ENCODE measurements around the gene ZNF615. TPM values are rescaled to one million over a fixed set of nuclear protein-coding genes. Genes with fewer than 3 reads are reported as not detected.
"Not testable (repeated sequence)": the region's sequence is repeated elsewhere in the genome, so short reads cannot be mapped to it uniquely, and the experiment has no call there.

ZNF615 gene
- polyA plus RNA-seq, 4 donors = 1.9 to 8.6 (median 2.8) TPM

DNA sequence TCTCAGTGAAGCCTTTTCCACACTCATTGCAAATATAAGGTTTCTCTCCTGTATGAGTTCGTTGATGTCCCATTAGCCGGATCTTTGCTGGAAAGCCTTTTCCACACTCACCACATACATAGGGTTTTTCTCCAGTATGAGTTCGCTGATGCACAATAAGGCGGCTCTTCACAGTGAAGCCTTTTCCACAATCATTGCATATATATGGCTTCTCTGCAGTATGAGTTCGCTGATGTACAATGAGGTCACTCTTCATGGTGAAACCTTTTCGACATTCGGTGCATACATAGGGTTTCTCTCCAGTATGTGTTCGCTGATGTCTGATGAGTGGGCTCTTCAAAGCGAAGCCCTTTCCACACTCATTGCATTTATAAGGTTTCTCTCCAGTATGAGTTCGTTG is 14.6 kb downstream of the ZNF615 start:
- Histone ChIP-seq H3K36me3 (ENCODE audit: control insufficient read depth in 3 of 3, insufficient read depth in 2 of 3, low read depth in 1 of 3, low read length in 3 of 3) (peaks cover 4 to 23% (median 12%) of the 10 kb centered on the region in 3 donors), H3K4me3 (ENCODE audit: low read depth in 1 of 3, low read length in 3 of 3) (no peak overlapping the region), H3K9me3 (ENCODE audit: control insufficient read depth in 2 of 2, insufficient read depth in 1 of 2, low read depth in 1 of 2, low read length in 1 of 2) (peaks cover 6 to 65% of the 10 kb centered on the region in 2 donors)

DNA sequence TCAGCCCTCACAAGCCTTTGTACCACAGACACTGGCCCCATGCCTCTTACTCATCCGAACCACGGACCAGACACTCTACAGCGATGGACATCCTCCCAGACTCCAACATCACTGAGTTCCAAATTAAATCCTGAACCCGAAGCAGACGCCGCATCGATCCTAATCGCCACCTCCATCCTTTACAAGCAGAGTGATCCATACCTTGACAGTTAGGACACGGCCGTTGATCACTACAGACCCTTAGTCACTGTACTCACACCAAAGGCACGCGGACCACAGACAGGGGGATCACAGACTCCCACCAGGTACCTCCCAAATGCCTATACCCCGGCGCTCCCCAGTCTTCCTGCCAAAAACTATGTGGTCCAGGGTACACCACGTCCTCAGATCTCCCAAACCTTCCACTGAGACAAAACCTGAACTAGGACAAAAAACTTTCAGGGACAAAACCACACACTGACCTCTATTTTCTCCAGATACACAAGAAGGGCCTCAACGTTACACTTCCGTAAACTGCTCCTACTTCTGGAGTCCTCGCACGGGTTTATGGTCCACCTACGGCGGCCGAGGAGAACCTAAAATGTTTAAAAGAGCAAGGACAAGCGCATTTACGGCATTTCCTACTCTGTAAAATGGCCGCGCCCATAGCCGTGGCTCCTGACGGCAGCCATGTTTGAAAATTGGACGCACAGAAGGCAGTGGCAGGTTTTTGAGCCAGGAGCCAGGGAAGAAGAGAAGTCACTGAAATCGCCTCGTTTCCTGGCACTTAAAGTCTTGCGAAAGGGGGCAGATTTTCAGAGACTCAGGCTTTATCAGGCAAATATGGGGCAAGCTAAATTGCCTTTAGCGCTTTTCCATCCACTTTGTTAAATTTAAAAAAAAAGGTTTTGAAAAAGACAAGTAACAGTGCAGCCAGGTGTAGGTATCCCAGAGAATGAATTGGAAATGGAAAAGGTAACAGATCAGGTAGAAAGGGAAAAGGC is 21.4 kb downstream of the ZNF615 start, which contains the start of gene ZNF350:
Gene ZNF350 (minus strand): TSS at position 532 of the 983 bp plus-strand sequence. CDS start 12,480 bp downstream, outside the sequence.
- Histone ChIP-seq H3K27ac (ENCODE audit: low read depth in 1 of 3, low read length in 2 of 3) (peak within 1 kb of the TSS; percentile 41 to 83 (median 63)), H3K4me3 (ENCODE audit: low read depth in 1 of 3, low read length in 3 of 3) (peak within 1 kb of the TSS; percentile 74 to 92 (median 89)), H3K27me3 (ENCODE audit: control insufficient read depth in 3 of 3, insufficient read depth in 3 of 3, low read length in 3 of 3) (no peaks in the 10 kb centered on the region), H3K4me1 (ENCODE audit: control insufficient read depth in 3 of 3, insufficient read depth in 2 of 3, low read depth in 1 of 3, low read length in 2 of 3) (no peaks in the 10 kb centered on the region), H3K9me3 (ENCODE audit: control insufficient read depth in 2 of 2, insufficient read depth in 1 of 2, low read depth in 1 of 2, low read length in 1 of 2) (peaks cover 1 to 54% of the 10 kb centered on the region in 2 donors), H3K36me3 (ENCODE audit: control insufficient read depth in 3 of 3, insufficient read depth in 2 of 3, low read depth in 1 of 3, low read length in 3 of 3) (peaks cover 0 to 9% (median 8%) of the 10 kb centered on the region in 3 donors)
- no peak for FAIRE-seq
- peak; percentile 97 for DNase-seq
- 2 to 4% (median 3%) methylated on average over 33 of the region's 33 CpGs for WGBS, 3 donors

More for the DNA sequence above, 14.6 kb downstream of the ZNF615 start:
- Histone ChIP-seq H3K27ac (ENCODE audit: low read depth in 1 of 3, low read length in 2 of 3) (no peak overlapping the region), H3K27me3 (ENCODE audit: control insufficient read depth in 3 of 3, insufficient read depth in 3 of 3, low read length in 3 of 3) (no peaks in the 10 kb centered on the region), H3K4me1 (ENCODE audit: control insufficient read depth in 3 of 3, insufficient read depth in 2 of 3, low read depth in 1 of 3, low read length in 2 of 3) (no peaks in the 10 kb centered on the region)
- no peak for FAIRE-seq
- DNase-seq = no peak
- WGBS, 3 donors = 97 to 98% (median 98%) methylated on average over 10 of the region's 10 CpGs

DNA sequence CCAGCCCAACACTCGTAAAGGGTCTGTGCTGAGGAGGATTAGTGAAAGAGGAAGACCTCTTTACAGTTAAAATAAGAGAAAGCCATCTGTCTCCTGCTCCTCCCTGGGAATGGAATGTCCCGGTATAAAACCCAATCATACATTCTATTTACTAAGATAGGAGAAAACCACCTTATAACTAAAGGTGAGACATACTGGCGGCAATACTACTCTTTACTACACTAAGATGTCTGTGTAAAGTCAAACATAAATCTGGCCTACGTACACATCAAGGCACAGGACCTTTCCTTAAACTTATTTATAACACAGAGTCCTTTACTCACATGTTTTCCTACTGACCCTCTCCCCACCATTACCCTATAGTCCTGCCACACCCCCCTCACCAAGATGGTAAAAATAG is 24.6 kb downstream of the ZNF615 start:
- H3K4me1 ChIP-seq (ENCODE audit: control insufficient read depth in 3 of 3, insufficient read depth in 2 of 3, low read depth in 1 of 3, low read length in 2 of 3) = no peaks in the 10 kb centered on the region
- FAIRE-seq = no peak
- H3K9me3 ChIP-seq (ENCODE audit: control insufficient read depth in 2 of 2, insufficient read depth in 1 of 2, low read depth in 1 of 2, low read length in 1 of 2) = peaks cover 4 to 56% of the 10 kb centered on the region in 2 donors
- 93 to 97% (median 95%) methylated on average over 4 of the region's 4 CpGs for WGBS, 3 donors
- H3K27me3 ChIP-seq (ENCODE audit: control insufficient read depth in 3 of 3, insufficient read depth in 3 of 3, low read length in 3 of 3) = no peaks in the 10 kb centered on the region
- DNase-seq = no peak
- H3K4me3 ChIP-seq (ENCODE audit: low read depth in 1 of 3, low read length in 3 of 3) = no peak overlapping the region
- peaks cover 6 to 16% (median 11%) of the 10 kb centered on the region in 3 donors for H3K36me3 ChIP-seq (ENCODE audit: control insufficient read depth in 3 of 3, insufficient read depth in 2 of 3, low read depth in 1 of 3, low read length in 3 of 3)
- no peak overlapping the region for H3K27ac ChIP-seq (ENCODE audit: low read depth in 1 of 3, low read length in 2 of 3)

DNA sequence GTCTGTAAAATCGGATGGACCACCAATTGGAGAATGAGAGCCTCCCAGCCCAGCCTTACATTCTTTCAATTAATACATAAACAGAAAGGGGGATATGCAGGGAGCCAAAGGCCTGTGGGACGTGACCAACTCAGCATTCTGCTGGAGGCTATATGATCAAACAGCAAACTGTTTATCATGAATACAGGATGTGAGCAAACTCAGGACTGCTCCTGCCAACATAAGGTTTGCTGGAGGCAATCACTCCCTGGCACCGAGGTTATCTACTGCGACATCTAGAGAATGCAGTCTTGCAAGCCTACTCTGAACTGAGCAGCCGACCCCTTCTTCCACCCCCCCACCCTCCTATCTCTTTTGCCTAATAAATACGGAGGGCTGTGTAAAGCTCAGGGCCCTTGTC is 27.1 kb downstream of the ZNF615 start:
- H3K27ac ChIP-seq (ENCODE audit: low read depth in 1 of 3, low read length in 2 of 3); H3K4me3 ChIP-seq (ENCODE audit: low read depth in 1 of 3, low read length in 3 of 3); DNase-seq; H3K4me1 ChIP-seq (ENCODE audit: control insufficient read depth in 3 of 3, insufficient read depth in 2 of 3, low read depth in 1 of 3, low read length in 2 of 3); FAIRE-seq; H3K27me3 ChIP-seq (ENCODE audit: control insufficient read depth in 3 of 3, insufficient read depth in 3 of 3, low read length in 3 of 3): not testable (repeated sequence)
- peaks cover 9 to 64% of the 10 kb centered on the region in 2 donors for H3K9me3 ChIP-seq (ENCODE audit: control insufficient read depth in 2 of 2, insufficient read depth in 1 of 2, low read depth in 1 of 2, low read length in 1 of 2)
- 94 to 98% (median 98%) methylated on average over 6 of the region's 6 CpGs for WGBS, 3 donors
- peaks cover 6 to 21% (median 11%) of the 10 kb centered on the region in 3 donors for H3K36me3 ChIP-seq (ENCODE audit: control insufficient read depth in 3 of 3, insufficient read depth in 2 of 3, low read depth in 1 of 3, low read length in 3 of 3)

GRCh38 chr19:51980116-51980736 is 27.8 kb downstream of the ZNF615 start:
- WGBS, 3 donors = 96 to 97% (median 97%) methylated on average over 6 of the region's 6 CpGs
- Histone ChIP-seq H3K4me3 (ENCODE audit: low read depth in 1 of 3, low read length in 3 of 3) (no peak overlapping the region), H3K27ac (ENCODE audit: low read depth in 1 of 3, low read length in 2 of 3) (no peak overlapping the region), H3K4me1 (ENCODE audit: control insufficient read depth in 3 of 3, insufficient read depth in 2 of 3, low read depth in 1 of 3, low read length in 2 of 3) (no peaks in the 10 kb centered on the region), H3K36me3 (ENCODE audit: control insufficient read depth in 3 of 3, insufficient read depth in 2 of 3, low read depth in 1 of 3, low read length in 3 of 3) (peaks cover 6 to 24% (median 13%) of the 10 kb centered on the region in 3 donors), H3K9me3 (ENCODE audit: control insufficient read depth in 2 of 2, insufficient read depth in 1 of 2, low read depth in 1 of 2, low read length in 1 of 2) (peaks cover 9 to 68% of the 10 kb centered on the region in 2 donors), H3K27me3 (ENCODE audit: control insufficient read depth in 3 of 3, insufficient read depth in 3 of 3, low read length in 3 of 3) (no peaks in the 10 kb centered on the region)
- FAIRE-seq = no peak
- DNase-seq = no peak

DNA sequence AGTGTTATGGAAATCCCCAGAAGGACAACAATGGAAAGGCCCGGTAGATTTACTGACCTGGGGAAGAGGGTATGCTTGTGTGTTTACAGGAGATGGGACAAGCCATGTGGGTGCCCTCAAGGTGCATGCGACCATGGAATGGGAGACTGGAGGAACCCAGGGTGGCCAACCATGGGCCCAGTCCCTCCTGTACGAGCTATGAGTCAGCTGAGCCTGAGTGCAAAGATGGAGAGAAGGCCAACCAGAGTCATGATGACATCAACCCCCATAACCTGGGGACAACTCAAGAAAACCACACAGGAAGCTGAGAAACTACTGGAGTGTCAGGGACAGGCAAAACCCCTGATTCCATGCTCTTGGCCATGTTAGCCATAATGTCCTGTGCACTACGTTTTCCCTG is 29.1 kb downstream of the ZNF615 start:
- no peak for DNase-seq
- peaks cover 7 to 25% (median 20%) of the 10 kb centered on the region in 3 donors for H3K36me3 ChIP-seq (ENCODE audit: control insufficient read depth in 3 of 3, insufficient read depth in 2 of 3, low read depth in 1 of 3, low read length in 3 of 3)
- no peak overlapping the region for H3K4me3 ChIP-seq (ENCODE audit: low read depth in 1 of 3, low read length in 3 of 3)
- H3K27me3 ChIP-seq (ENCODE audit: control insufficient read depth in 3 of 3, insufficient read depth in 3 of 3, low read length in 3 of 3) = no peaks in the 10 kb centered on the region
- no peaks in the 10 kb centered on the region for H3K4me1 ChIP-seq (ENCODE audit: control insufficient read depth in 3 of 3, insufficient read depth in 2 of 3, low read depth in 1 of 3, low read length in 2 of 3)
- 91 to 95% (median 94%) methylated on average over 4 of the region's 4 CpGs for WGBS, 3 donors
- H3K27ac ChIP-seq (ENCODE audit: low read depth in 1 of 3, low read length in 2 of 3) = no peak overlapping the region
- H3K9me3 ChIP-seq (ENCODE audit: control insufficient read depth in 2 of 2, insufficient read depth in 1 of 2, low read depth in 1 of 2, low read length in 1 of 2) = peaks cover 12 to 77% of the 10 kb centered on the region in 2 donors
- no peak for FAIRE-seq

GRCh38 chr19:51977346-51977745 is 30.7 kb downstream of the ZNF615 start:
- Histone ChIP-seq H3K27ac (ENCODE audit: low read depth in 1 of 3, low read length in 2 of 3) (no peak overlapping the region), H3K4me3 (ENCODE audit: low read depth in 1 of 3, low read length in 3 of 3) (no peak overlapping the region), H3K36me3 (ENCODE audit: control insufficient read depth in 3 of 3, insufficient read depth in 2 of 3, low read depth in 1 of 3, low read length in 3 of 3) (peaks cover 17 to 26% (median 24%) of the 10 kb centered on the region in 3 donors), H3K4me1 (ENCODE audit: control insufficient read depth in 3 of 3, insufficient read depth in 2 of 3, low read depth in 1 of 3, low read length in 2 of 3) (no peaks in the 10 kb centered on the region), H3K9me3 (ENCODE audit: control insufficient read depth in 2 of 2, insufficient read depth in 1 of 2, low read depth in 1 of 2, low read length in 1 of 2) (peaks cover 12 to 79% of the 10 kb centered on the region in 2 donors), H3K27me3 (ENCODE audit: control insufficient read depth in 3 of 3, insufficient read depth in 3 of 3, low read length in 3 of 3) (no peaks in the 10 kb centered on the region)
- no peak for FAIRE-seq
- no peak for DNase-seq
- 86 to 90% (median 86%) methylated on average over 7 of the region's 7 CpGs for WGBS, 3 donors

GRCh38 chr19:51976852-51977251 is 31.2 kb downstream of the ZNF615 start:
- DNase-seq (no peak), FAIRE-seq (no peak)
- H3K36me3 ChIP-seq (ENCODE audit: control insufficient read depth in 3 of 3, insufficient read depth in 2 of 3, low read depth in 1 of 3, low read length in 3 of 3) = peaks cover 17 to 30% (median 26%) of the 10 kb centered on the region in 3 donors
- H3K27ac ChIP-seq (ENCODE audit: low read depth in 1 of 3, low read length in 2 of 3) = no peak overlapping the region
- 91 to 95% (median 94%) methylated on average over 3 of the region's 3 CpGs for WGBS, 3 donors
- peaks cover 12 to 83% of the 10 kb centered on the region in 2 donors for H3K9me3 ChIP-seq (ENCODE audit: control insufficient read depth in 2 of 2, insufficient read depth in 1 of 2, low read depth in 1 of 2, low read length in 1 of 2)
- H3K4me3 ChIP-seq (ENCODE audit: low read depth in 1 of 3, low read length in 3 of 3) = no peak overlapping the region
- no peaks in the 10 kb centered on the region for H3K4me1 ChIP-seq (ENCODE audit: control insufficient read depth in 3 of 3, insufficient read depth in 2 of 3, low read depth in 1 of 3, low read length in 2 of 3)
- H3K27me3 ChIP-seq (ENCODE audit: control insufficient read depth in 3 of 3, insufficient read depth in 3 of 3, low read length in 3 of 3) = no peaks in the 10 kb centered on the region
